ENCODE results near the gene TANC1.

Gene TANC1

GRCh38 chr2:158994920-158995676 lies 26.7 kb downstream of the TANC1 start:
- DNase-seq: no peak

GRCh38 chr2:158995677-158996049 lies 27.2 kb downstream of the TANC1 start:
- DNase-seq: no peak

GRCh38 chr2:158996378-158996993 lies 28.0 kb downstream of the TANC1 start:
- DNase-seq: no peak

- DNase-seq: no peak
Measured at GRCh38 chr2:158997037-158997790, 28.8 kb downstream of the TANC1 start.

GRCh38 chr2:158998551-158999248 lies 30.3 kb downstream of the TANC1 start:
- peak in 25 of 51 donors; percentile 10 to 62 (median 31) for DNase-seq

- peak in 2 of 51 donors; percentile 25 to 60 for DNase-seq
Measured at GRCh38 chr2:158999458-158999857, 31.0 kb downstream of the TANC1 start.

- DNase-seq: no peak
Measured at GRCh38 chr2:159000072-159000471, 31.6 kb downstream of the TANC1 start.

GRCh38 chr2:159002462-159003111 lies 34.1 kb downstream of the TANC1 start:
- no peak for DNase-seq

DNA sequence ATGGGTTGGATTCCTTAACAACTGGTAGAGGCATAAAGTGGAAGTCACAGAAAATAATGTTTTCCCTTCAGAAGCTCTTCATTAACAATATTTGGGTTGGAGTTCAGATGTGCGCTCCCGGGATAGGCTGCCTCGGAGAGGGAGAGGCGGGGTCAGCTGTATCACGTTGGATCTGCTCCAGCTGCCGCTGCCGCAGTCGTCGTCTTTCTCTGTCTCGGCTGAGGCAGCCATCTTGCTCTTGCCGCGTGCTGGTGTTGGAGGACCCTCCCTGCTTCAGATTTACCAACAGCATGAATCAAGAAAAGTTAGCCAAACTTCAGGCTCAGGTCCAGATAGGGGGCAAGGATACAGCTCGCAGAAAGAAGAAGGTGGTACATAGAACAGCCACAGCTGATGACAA lies 35.1 kb downstream of the TANC1 start:
- DNase-seq: no peak

- DNase-seq: no peak
Measured at GRCh38 chr2:159004849-159005248, 36.4 kb downstream of the TANC1 start.

- no peak for DNase-seq
Measured at GRCh38 chr2:159009940-159010339, 41.5 kb downstream of the TANC1 start.

DNA sequence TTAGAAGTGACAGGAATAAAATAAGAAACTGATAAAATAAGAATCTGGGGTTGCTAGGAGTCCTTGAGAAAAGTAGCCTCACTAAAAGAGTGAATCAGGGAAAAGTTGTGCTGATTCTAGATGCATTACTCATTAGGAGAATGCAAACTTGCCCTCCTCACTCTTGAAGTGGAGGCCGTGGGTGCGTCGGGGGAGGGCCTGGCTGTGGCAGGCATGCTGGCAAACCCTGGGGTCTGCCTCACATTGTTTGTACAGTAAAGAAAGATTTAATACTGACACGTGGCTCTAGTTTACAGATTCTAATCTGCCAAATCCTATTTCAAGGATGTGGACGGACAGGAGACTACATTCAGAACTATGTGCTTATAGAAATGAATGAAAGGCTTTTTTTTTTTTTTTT lies 41.9 kb downstream of the TANC1 start:
- DNase-seq: no peak

DNA sequence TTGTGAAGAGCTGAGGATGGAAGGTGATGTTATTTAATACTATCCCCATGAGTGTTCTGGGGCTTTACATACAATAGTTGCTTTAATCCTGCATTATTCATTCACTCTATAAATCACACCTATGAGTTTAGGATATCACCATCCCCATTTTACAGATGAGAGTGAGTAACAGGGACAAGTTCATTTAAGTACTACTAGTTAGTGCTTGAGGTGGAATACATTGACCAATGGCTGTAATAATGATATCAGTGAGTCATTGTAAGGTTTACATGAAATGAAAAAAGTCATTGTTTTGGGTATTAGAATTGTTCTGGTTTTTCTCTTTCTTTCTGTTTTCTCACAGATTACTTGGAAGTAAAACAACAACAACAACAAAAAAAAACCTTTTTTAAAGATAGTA lies 42.5 kb downstream of the TANC1 start:
- no peak for DNase-seq

GRCh38 chr2:159012142-159012541 lies 43.7 kb downstream of the TANC1 start:
- DNase-seq: no peak

GRCh38 chr2:159013103-159013502 lies 44.7 kb downstream of the TANC1 start:
- no peak for DNase-seq

GRCh38 chr2:159015174-159015573 lies 46.7 kb downstream of the TANC1 start:
- no peak for DNase-seq

- no peak for DNase-seq
Measured at GRCh38 chr2:159015823-159016222, 47.4 kb downstream of the TANC1 start.

- DNase-seq: no peak
Measured at GRCh38 chr2:159017837-159018236, 49.4 kb downstream of the TANC1 start.

DNA sequence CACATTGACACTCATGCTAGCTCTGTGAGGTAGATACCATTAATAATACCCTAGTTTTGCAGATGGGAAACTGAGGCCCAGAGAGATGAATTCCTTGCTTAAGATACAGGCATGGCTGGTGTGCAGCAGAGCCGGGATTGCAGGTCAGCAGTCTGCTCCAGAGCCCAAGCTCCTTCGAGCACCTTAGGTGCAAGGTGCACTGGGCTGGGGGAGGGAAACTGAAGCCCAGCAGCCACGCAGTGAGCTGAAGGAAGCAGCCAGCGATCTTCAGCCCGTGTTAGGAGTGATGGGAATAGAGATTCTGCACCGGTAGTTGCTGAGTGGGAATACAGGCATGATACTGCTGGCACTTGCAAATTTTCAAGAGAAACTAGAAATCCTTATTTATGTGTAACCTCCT lies 50.6 kb downstream of the TANC1 start:
- no peak for DNase-seq

GRCh38 chr2:159022019-159022418 lies 53.6 kb downstream of the TANC1 start:
- no peak for DNase-seq

- peak in 1 of 51 donors; percentile 29 for DNase-seq
Measured at GRCh38 chr2:159026170-159026569, 57.7 kb downstream of the TANC1 start.

All from hypothalamus (tissue), 51 donors.